Panc1 (cell line): ENCODE data around the gene JADE1. TPM values are rescaled to one million over a fixed set of nuclear protein-coding genes. Genes with fewer than 3 reads are reported as not detected.

Experiments
- ATAC-seq: fragments of 200-7000 bp; cut with Tn5 transposase; 2 replicates; pipeline ENCODE4 v1.9.1; 2020; ENCODE audit warnings: mild to moderate bottlenecking, moderate library complexity
- BruUV-seq: library from RNA; stranded (reverse); fragments of 400-500 nt; replicated peaks from 2 replicates; lab custom pipeline; 2021; lab: Mats Ljungman, UMichigan
- CTCF ChIA-PET: fragments of 300-600 bp; sonication (Branson Sonifier 250); formaldehyde crosslinking; loops from one replicate; lab custom pipeline; 2022; ENCODE audit warnings: antibody characterized with exemption; lab: Charles Lee
- POLR2A ChIA-PET: fragments of 300-600 bp; sonication (Branson Sonifier 250); formaldehyde crosslinking; loops from one replicate; lab custom pipeline; 2022; ENCODE audit warnings: antibody characterized with exemption; lab: Charles Lee
- DNase-seq: peaks from one replicate; pipeline ENCODE4 v3.0.0-alpha.2; 2010; ENCODE audit warnings: low read depth, low spot score
- H3K27ac ChIP-seq: 2 replicates; pipeline ENCODE4 v1.5.1; 2011; ENCODE audit warnings: mild to moderate bottlenecking, low read length, inconsistent platforms
- H3K27me3 ChIP-seq: fragments of 200-500 bp; sonication (Bioruptor generic); 2 replicates; pipeline ENCODE4 v1.6.0; 2014; ENCODE audit warnings: low read length, inconsistent platforms; ENCODE audit not compliant: control insufficient read depth, insufficient read depth
- H3K36me3 ChIP-seq: fragments of 200-500 bp; sonication (Bioruptor generic); 2 replicates; pipeline ENCODE4 v1.5.1; 2014; ENCODE audit warnings: inconsistent platforms, mild to moderate bottlenecking, low read length, moderate library complexity; ENCODE audit not compliant: control insufficient read depth, insufficient read depth
- H3K4me1 ChIP-seq: 2 replicates; pipeline ENCODE4 v1.5.1; 2011; ENCODE audit warnings: inconsistent platforms, mild to moderate bottlenecking, low read length, moderate library complexity; ENCODE audit not compliant: control insufficient read depth, insufficient read depth
- H3K4me3 ChIP-seq, 2 experiments: 2 replicates each; pipeline ENCODE4 v1.5.1; 2011 to 2012; ENCODE audit warnings: low read depth in 2 of 2, low read length in 2 of 2, mild to moderate bottlenecking in 2 of 2, inconsistent platforms in 1 of 2, moderate library complexity in 1 of 2
- H3K9me3 ChIP-seq: fragments of 200-500 bp; sonication (Bioruptor generic); 2 replicates; pipeline ENCODE4 v1.5.1; 2014; ENCODE audit warnings: low read depth, mild to moderate bottlenecking, inconsistent platforms, low read length, moderate library complexity; ENCODE audit not compliant: control insufficient read depth, insufficient read depth
- POLR2AphosphoS5 ChIP-seq: IDR thresholded peaks from 2 replicates; pipeline ENCODE4 v1.6.1; 2012; ENCODE audit warnings: mild to moderate bottlenecking, low read depth, low read length, moderate library complexity
- SIN3A ChIP-seq: IDR thresholded peaks from 2 replicates; pipeline ENCODE4 v1.6.1; 2012; ENCODE audit warnings: low read depth, mild to moderate bottlenecking, low read length, moderate library complexity, borderline replicate concordance; ENCODE audit not compliant: insufficient read depth
- TCF7L2 ChIP-seq: IDR thresholded peaks from 2 replicates; pipeline ENCODE4 v1.6.1; 2011; ENCODE audit warnings: mild to moderate bottlenecking, low read depth, low read length, inconsistent platforms
- in situ Hi-C: cut with HindIII; loops from 2 replicates; pipeline ENCODE4 v1.10.0; 2016; ENCODE audit warnings: low sequenced_read_pairs, low pct_unique_long_range_greater_than_20kb
- intact Hi-C: fragments of 100-400 bp; cut with micrococcal nuclease; formaldehyde crosslinking; loops from one replicate; pipeline ENCODE4 v1.10.0; 2022; ENCODE audit not compliant: unreplicated experiment
- total RNA-seq: library from RNA; stranded (reverse); gene quantifications from one replicate; pipeline ENCODE4 v1.2.1, GENCODE V29; 2021; ENCODE audit not compliant: unreplicated experiment
- TF ChIP-seq, protein P1 (sequence below), 2 experiments: IDR thresholded peaks; 2 replicates each; pipeline ENCODE4 v1.6.1; 2011 to 2012; ENCODE audit warnings: low read depth in 2 of 2, control low read depth in 1 of 2, low read length in 1 of 2, mild to moderate bottlenecking in 1 of 2, moderate library complexity in 1 of 2; ENCODE audit not compliant: insufficient read depth in 1 of 2
- TF ChIP-seq, protein P2 (sequence below): fragments of 450-650 bp; IDR thresholded peaks from 2 replicates; pipeline ENCODE4 v1.5.1; 2017; ENCODE audit warnings: mild to moderate bottlenecking

The JADE1 gene
- total RNA-seq, 1 experiment from 2014 or later = 23.4 TPM

- DNase-seq = no peak
- BruUV-seq = no TSS peak
- Histone ChIP-seq H3K4me1 (no peaks in the 10 kb centered on the region), H3K27me3 (no peaks in the 10 kb centered on the region), H3K36me3 (no peaks in the 10 kb centered on the region), H3K4me3 (no peak overlapping the region), H3K9me3 (no peaks in the 10 kb centered on the region), H3K27ac (no peak overlapping the region)
- in situ Hi-C loops (no loop called here), intact Hi-C loops (no loop called here)
- CTCF ChIA-PET = interaction anchor here (0.6 kb wide), 1 partner anchor 47 kb away, joined by 10 read pairs; no protein-coding TSS in a partner anchor
- TF ChIP-seq TCF7L2 (no peak), POLR2AphosphoS5 (no peak), SIN3A (no peak)
- TF ChIP-seq, protein P1, sequence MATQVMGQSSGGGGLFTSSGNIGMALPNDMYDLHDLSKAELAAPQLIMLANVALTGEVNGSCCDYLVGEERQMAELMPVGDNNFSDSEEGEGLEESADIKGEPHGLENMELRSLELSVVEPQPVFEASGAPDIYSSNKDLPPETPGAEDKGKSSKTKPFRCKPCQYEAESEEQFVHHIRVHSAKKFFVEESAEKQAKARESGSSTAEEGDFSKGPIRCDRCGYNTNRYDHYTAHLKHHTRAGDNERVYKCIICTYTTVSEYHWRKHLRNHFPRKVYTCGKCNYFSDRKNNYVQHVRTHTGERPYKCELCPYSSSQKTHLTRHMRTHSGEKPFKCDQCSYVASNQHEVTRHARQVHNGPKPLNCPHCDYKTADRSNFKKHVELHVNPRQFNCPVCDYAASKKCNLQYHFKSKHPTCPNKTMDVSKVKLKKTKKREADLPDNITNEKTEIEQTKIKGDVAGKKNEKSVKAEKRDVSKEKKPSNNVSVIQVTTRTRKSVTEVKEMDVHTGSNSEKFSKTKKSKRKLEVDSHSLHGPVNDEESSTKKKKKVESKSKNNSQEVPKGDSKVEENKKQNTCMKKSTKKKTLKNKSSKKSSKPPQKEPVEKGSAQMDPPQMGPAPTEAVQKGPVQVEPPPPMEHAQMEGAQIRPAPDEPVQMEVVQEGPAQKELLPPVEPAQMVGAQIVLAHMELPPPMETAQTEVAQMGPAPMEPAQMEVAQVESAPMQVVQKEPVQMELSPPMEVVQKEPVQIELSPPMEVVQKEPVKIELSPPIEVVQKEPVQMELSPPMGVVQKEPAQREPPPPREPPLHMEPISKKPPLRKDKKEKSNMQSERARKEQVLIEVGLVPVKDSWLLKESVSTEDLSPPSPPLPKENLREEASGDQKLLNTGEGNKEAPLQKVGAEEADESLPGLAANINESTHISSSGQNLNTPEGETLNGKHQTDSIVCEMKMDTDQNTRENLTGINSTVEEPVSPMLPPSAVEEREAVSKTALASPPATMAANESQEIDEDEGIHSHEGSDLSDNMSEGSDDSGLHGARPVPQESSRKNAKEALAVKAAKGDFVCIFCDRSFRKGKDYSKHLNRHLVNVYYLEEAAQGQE (IDR thresholded peaks at IDR 0.05; ENCODE audit: insufficient read depth in 1 of 2, low read depth in 2 of 2, low read length in 1 of 2) = no peak
- TF ChIP-seq, protein P2, sequence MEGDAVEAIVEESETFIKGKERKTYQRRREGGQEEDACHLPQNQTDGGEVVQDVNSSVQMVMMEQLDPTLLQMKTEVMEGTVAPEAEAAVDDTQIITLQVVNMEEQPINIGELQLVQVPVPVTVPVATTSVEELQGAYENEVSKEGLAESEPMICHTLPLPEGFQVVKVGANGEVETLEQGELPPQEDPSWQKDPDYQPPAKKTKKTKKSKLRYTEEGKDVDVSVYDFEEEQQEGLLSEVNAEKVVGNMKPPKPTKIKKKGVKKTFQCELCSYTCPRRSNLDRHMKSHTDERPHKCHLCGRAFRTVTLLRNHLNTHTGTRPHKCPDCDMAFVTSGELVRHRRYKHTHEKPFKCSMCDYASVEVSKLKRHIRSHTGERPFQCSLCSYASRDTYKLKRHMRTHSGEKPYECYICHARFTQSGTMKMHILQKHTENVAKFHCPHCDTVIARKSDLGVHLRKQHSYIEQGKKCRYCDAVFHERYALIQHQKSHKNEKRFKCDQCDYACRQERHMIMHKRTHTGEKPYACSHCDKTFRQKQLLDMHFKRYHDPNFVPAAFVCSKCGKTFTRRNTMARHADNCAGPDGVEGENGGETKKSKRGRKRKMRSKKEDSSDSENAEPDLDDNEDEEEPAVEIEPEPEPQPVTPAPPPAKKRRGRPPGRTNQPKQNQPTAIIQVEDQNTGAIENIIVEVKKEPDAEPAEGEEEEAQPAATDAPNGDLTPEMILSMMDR = no peak
- POLR2A ChIA-PET = no interaction called here
- ATAC-seq = no peak
These were observed 52.5 kb downstream of the JADE1 start for GRCh38 chr4:128861856-128862518.

DNA sequence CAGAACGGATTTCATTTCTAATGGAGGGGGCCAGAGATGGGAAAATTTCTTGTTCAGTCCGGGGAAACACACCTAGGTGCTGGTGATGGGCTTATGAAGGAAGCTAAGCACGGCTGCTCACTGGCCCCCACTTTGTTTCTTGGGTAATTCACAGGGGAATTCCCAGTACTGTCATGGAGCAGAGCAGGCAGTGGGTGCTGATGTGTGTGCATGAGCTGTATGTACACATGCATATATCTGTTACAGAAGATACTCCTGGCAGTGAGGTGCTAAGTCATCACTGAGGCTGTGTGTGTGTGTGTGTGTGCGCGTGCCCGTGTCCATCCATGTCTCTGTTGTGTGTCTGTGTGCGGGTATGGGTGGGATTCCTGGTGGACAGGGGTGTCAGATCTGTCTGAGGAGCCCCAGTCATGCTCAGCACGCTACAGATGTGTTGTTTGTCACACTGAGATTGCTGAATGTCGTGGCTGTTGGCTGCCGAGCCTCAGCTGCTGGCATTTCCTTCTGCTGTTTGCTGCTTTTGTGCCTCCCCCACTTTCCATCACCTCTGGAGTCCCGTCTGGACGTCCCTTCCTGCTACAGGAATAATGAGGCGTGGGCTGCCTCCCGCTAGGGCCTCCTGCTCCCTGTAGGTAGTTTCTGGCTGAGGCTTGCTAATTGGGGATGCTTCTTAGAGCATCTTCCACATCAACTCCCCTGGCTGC, 53.3 kb downstream of the JADE1 start:
- ChIA-PET POLR2A (no interaction called here), CTCF (interaction anchor here (0.5 to 0.6 kb wide), 2 partner anchors 48 to 463 kb away, joined by 5 to 10 read pairs; no protein-coding TSS in a partner anchor)
- Histone ChIP-seq H3K36me3 (no peaks in the 10 kb centered on the region), H3K27me3 (no peaks in the 10 kb centered on the region), H3K4me3 (no peak overlapping the region), H3K9me3 (no peaks in the 10 kb centered on the region), H3K4me1 (no peaks in the 10 kb centered on the region), H3K27ac (peak overlapping the region; percentile 49; the same call in 1 of the 2 replicates)
- DNase-seq = no peak
- BruUV-seq = no TSS peak
- ATAC-seq = peak; percentile 63
- in situ Hi-C loops (no loop called here), intact Hi-C loops (no loop called here)
- TF ChIP-seq, protein P1 (IDR thresholded peaks at IDR 0.05; ENCODE audit: insufficient read depth in 1 of 2, low read depth in 2 of 2, low read length in 1 of 2) = no peak
- TF ChIP-seq SIN3A (no peak), TCF7L2 (no peak), POLR2AphosphoS5 (no peak)
- TF ChIP-seq, protein P2 = no peak
